ENCODE measurements around the gene HMGCS1. TPM values are rescaled to one million over a fixed set of nuclear protein-coding genes. Genes with fewer than 3 reads are reported as not detected.

HMGCS1 gene
- total RNA-seq, 1 experiment from 2014 or later, result 52.8 TPM

DNA sequence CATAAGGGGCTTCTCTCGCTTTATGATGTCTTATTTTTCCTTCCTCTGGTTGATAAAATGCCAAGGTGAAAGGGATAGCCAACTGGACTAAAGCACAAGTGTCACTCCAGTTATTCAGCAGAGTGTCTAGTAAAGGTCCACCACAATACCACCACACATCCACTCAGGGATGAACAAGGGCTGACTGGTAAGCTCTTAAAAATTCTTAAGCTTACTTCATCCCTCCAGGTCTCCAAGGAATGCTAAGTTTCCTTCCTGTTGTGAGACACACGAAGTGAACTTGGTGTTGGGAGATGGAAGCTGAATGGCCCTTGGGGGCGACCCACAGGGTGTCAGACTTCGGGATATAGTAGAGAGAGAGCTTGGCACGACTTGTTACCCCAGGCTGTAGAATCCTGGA is 3.2 kb upstream of the HMGCS1 start:
- Histone ChIP-seq H4K20me1 (ENCODE audit: insufficient read depth) (no peaks in the 10 kb centered on the region), H3K4me3 (replicated peaks in 1 of 2; ENCODE audit: low read depth in 1 of 2, low read length in 2 of 2) (no peak overlapping the region), H3K4me2 (ENCODE audit: low read length) (no peak overlapping the region), H3K27ac (ENCODE audit: low read depth, low read length) (no peak overlapping the region), H3K36me3 (ENCODE audit: control insufficient read depth in 1 of 2, insufficient read depth in 2 of 2, low read length in 2 of 2) (no peaks in the 10 kb centered on the region), H3K79me2 (ENCODE audit: insufficient read depth, low read length) (peaks cover 17% of the 10 kb centered on the region), H2AFZ (ENCODE audit: low read depth, low read length, poor library complexity, severe bottlenecking) (no peak overlapping the region), H3K27me3 (ENCODE audit: insufficient read depth, low read length) (no peaks in the 10 kb centered on the region), H3K9me3 (ENCODE audit: control insufficient read depth in 1 of 2, insufficient read depth in 1 of 2, low read depth in 1 of 2, low read length in 2 of 2) (no peaks in the 10 kb centered on the region), H3K9me2 (ENCODE audit: insufficient read depth) (no peaks in the 10 kb centered on the region), H3K4me1 (ENCODE audit: control insufficient read depth in 1 of 2, insufficient read depth in 2 of 2, low read length in 2 of 2) (peaks cover 11 to 32% of the 10 kb centered on the region in 2 experiments; a peak in 3 of 4 replicates), H3K9ac (ENCODE audit: low read length) (no peak overlapping the region)
- DNase-seq (ENCODE audit: low read depth, low spot score), result no peak
- ATAC-seq, result no peak
- no TSS peak for BruUV-seq (replicated peaks)
- ChIA-PET POLR2A (no interaction called here), CTCF (no interaction called here), RAD21 (ENCODE audit: low non-redundant PET in 1 of 2, low total read pairs in 2 of 2, uncharacterized antibody in 2 of 2, unreplicated experiment in 2 of 2) (no interaction called here)
- TF ChIP-seq TCF7L2 (IDR thresholded peaks at IDR 0.05; ENCODE audit: borderline replicate concordance, extremely low read depth, insufficient read depth, insufficient read length), result no peak
- no peak for TF ChIP-seq EZH2phosphoT487 (IDR thresholded peaks at IDR 0.05; ENCODE audit: borderline replicate concordance)
- no peak for TF ChIP-seq FOSL1 (IDR thresholded peaks at IDR 0.05; ENCODE audit: low read depth)
- TF ChIP-seq EZH2 (IDR thresholded peaks at IDR 0.05), result no peak
- no peak for TF ChIP-seq EGR1 (IDR thresholded peaks at IDR 0.05; ENCODE audit: low read depth)
- TF ChIP-seq YY1 (IDR thresholded peaks at IDR 0.05; ENCODE audit: extremely low read depth, insufficient replicate concordance, low read depth, low read length), result no peak
- no peak for TF ChIP-seq SRF (IDR thresholded peaks at IDR 0.05; ENCODE audit: low read depth)
- TF ChIP-seq, protein P1, sequence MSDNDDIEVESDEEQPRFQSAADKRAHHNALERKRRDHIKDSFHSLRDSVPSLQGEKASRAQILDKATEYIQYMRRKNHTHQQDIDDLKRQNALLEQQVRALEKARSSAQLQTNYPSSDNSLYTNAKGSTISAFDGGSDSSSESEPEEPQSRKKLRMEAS (IDR thresholded peaks at IDR 0.05), result no peak
- TF ChIP-seq, protein P2, sequence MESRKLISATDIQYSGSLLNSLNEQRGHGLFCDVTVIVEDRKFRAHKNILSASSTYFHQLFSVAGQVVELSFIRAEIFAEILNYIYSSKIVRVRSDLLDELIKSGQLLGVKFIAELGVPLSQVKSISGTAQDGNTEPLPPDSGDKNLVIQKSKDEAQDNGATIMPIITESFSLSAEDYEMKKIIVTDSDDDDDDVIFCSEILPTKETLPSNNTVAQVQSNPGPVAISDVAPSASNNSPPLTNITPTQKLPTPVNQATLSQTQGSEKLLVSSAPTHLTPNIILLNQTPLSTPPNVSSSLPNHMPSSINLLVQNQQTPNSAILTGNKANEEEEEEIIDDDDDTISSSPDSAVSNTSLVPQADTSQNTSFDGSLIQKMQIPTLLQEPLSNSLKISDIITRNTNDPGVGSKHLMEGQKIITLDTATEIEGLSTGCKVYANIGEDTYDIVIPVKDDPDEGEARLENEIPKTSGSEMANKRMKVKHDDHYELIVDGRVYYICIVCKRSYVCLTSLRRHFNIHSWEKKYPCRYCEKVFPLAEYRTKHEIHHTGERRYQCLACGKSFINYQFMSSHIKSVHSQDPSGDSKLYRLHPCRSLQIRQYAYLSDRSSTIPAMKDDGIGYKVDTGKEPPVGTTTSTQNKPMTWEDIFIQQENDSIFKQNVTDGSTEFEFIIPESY (IDR thresholded peaks at IDR 0.05; ENCODE audit: extremely low read depth, insufficient replicate concordance, low read length), result no peak
- TF ChIP-seq, protein P3, sequence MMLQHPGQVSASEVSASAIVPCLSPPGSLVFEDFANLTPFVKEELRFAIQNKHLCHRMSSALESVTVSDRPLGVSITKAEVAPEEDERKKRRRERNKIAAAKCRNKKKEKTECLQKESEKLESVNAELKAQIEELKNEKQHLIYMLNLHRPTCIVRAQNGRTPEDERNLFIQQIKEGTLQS (IDR thresholded peaks at IDR 0.05), result no peak
- TF ChIP-seq ZNF274 (IDR thresholded peaks at IDR 0.05; ENCODE audit: low read depth, low read length), result no peak
- TF ChIP-seq SIN3A (IDR thresholded peaks at IDR 0.05; ENCODE audit: low read depth), result no peak
- TF ChIP-seq RAD21 (IDR thresholded peaks at IDR 0.05; ENCODE audit: low read depth), result no peak
- no peak for TF ChIP-seq ZFX (IDR thresholded peaks at IDR 0.05)
- no peak for TF ChIP-seq JUND (IDR thresholded peaks at IDR 0.05)
- TF ChIP-seq, protein P4, sequence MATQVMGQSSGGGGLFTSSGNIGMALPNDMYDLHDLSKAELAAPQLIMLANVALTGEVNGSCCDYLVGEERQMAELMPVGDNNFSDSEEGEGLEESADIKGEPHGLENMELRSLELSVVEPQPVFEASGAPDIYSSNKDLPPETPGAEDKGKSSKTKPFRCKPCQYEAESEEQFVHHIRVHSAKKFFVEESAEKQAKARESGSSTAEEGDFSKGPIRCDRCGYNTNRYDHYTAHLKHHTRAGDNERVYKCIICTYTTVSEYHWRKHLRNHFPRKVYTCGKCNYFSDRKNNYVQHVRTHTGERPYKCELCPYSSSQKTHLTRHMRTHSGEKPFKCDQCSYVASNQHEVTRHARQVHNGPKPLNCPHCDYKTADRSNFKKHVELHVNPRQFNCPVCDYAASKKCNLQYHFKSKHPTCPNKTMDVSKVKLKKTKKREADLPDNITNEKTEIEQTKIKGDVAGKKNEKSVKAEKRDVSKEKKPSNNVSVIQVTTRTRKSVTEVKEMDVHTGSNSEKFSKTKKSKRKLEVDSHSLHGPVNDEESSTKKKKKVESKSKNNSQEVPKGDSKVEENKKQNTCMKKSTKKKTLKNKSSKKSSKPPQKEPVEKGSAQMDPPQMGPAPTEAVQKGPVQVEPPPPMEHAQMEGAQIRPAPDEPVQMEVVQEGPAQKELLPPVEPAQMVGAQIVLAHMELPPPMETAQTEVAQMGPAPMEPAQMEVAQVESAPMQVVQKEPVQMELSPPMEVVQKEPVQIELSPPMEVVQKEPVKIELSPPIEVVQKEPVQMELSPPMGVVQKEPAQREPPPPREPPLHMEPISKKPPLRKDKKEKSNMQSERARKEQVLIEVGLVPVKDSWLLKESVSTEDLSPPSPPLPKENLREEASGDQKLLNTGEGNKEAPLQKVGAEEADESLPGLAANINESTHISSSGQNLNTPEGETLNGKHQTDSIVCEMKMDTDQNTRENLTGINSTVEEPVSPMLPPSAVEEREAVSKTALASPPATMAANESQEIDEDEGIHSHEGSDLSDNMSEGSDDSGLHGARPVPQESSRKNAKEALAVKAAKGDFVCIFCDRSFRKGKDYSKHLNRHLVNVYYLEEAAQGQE (IDR thresholded peaks at IDR 0.05; ENCODE audit: low read depth), result no peak
- TF ChIP-seq SP1 (IDR thresholded peaks at IDR 0.05; ENCODE audit: low read depth), result no peak
- intact Hi-C loops (cut with micrococcal nuclease), result loop anchor here (10.0 kb wide), 1 partner anchor 192 kb away; the partner anchor contains the start of gene ZNF131

All from HCT116 (cell line).